ENCODE measurements around the gene C1orf21.

DNA sequence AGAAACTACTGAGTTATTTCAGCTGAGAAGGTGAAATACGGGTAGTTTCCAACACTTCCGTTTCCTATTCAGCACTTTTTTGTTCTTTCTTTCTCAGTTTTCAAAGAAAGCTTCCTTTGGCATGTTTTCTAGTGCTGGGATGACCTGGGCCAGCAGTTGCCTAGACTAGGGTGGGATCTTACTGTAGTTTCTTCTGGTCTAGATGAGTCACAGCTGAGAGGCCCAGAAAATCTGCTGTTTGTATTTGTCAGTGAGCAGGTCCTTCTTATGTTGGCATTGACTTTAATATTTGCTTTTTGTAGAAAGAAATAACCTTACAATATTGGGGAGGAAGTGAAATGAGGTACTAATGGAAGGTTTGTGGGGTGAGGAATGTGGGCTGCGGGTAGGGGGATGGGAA is 22.2 kb downstream of the C1orf21 start:
- TF ChIP-seq POLR2A (IDR thresholded peaks at IDR 0.05; ENCODE audit: low read depth, low read length), result no peak
- no peak for TF ChIP-seq POLR2AphosphoS5 (IDR thresholded peaks at IDR 0.05; ENCODE audit: low read depth, low read length)
- no peak for TF ChIP-seq TAF1 (IDR thresholded peaks at IDR 0.05; ENCODE audit: borderline replicate concordance, low read depth, low read length)
